Prostate gland (tissue), 2 donors: ENCODE data around the gene ADGRL3. TPM values are rescaled to one million over a fixed set of nuclear protein-coding genes. Genes with fewer than 3 reads are reported as not detected.

Source experiments
- DNase-seq: peaks from one replicate; pipeline ENCODE4 v3.0.0-alpha.2; 2019; ENCODE audit warnings: low spot score
- H3K27ac ChIP-seq, 2 donors: fragments of 200-600 bp; sonication (generic); 2 replicates each; pipeline ENCODE4 v1.5.1; 2017 to 2019
- H3K27me3 ChIP-seq: fragments of 200-600 bp; sonication (generic); replicated peaks from 2 replicates; pipeline ENCODE4 v1.5.1; 2019; ENCODE audit not compliant: insufficient read depth
- H3K36me3 ChIP-seq, 2 donors: fragments of 200-600 bp; sonication (generic); 1 replicate in 1 of 2; 2 replicates in 1 of 2; pipeline versions ENCODE4 v1.5.1 to v1.8.1; 2017 to 2019
- H3K4me1 ChIP-seq: fragments of 200-600 bp; sonication (generic); replicated peaks from 2 replicates; pipeline ENCODE4 v1.5.1; 2019
- H3K4me3 ChIP-seq, 2 donors: fragments of 200-600 bp; sonication (generic); 2 replicates each; pipeline ENCODE4 v1.5.1; 2017 to 2019
- H3K9me3 ChIP-seq: fragments of 200-600 bp; sonication (generic); 2 replicates; pipeline ENCODE4 v1.5.1; 2017
- CTCF ChIP-seq, 4 experiments: fragments of 200-600 bp in 2 of 4; fragments of 450-650 bp in 2 of 4; sonication (generic) in 2 of 4; IDR thresholded peaks; 1 replicate in 3 of 4; 2 replicates in 1 of 4; pipeline ENCODE4 v1.5.1; 2016 to 2019; ENCODE audit warnings: antibody characterized with exemption in 4 of 4, mild to moderate bottlenecking in 2 of 4, moderate library complexity in 2 of 4
- POLR2A ChIP-seq: fragments of 450-650 bp; IDR thresholded peaks from one replicate; pipeline ENCODE4 v1.6.1; 2016; ENCODE audit warnings: antibody characterized with exemption, mild to moderate bottlenecking
- POLR2AphosphoS5 ChIP-seq: sonication (generic); formaldehyde crosslinking; IDR thresholded peaks from one replicate; pipeline ENCODE4 v1.6.1; 2017; ENCODE audit warnings: antibody characterized with exemption
- WGBS: methylation state at CpG from one replicate; pipeline ENCODE4 v1.1.5; 2018; 5-methylcytosine and 5-hydroxymethylcytosine counted together
- intact Hi-C: fragments of 100-400 bp; cut with DNase I; formaldehyde crosslinking; loops from one replicate; pipeline ENCODE4 v1.14.2; 2022
- total RNA-seq, 2 donors: library from RNA; depleted of rRNA; stranded (reverse); fragments of >200 nt; gene quantifications; one replicate each; pipeline ENCODE4 v1.1.0, GENCODE V29; 2016

Gene ADGRL3
- total RNA-seq, 2 donors from 2014 or later, result 1.7 to 23.5 TPM

GRCh38 chr4:61175495-61175894, 24.6 kb upstream of the ADGRL3 start:
- no peak for TF ChIP-seq POLR2AphosphoS5
- TF ChIP-seq CTCF (IDR thresholded peaks at IDR 0.05), result no peak
- TF ChIP-seq POLR2A, result no peak
- WGBS, result 90% methylated on average over 1 of the region's 1 CpG
- H3K4me3 ChIP-seq, result no peak overlapping the region
- H3K36me3 ChIP-seq, result no peaks in the 10 kb centered on the region
- DNase-seq, result no peak
- H3K9me3 ChIP-seq, result no peaks in the 10 kb centered on the region
- intact Hi-C loops, result no loop called here
- H3K27ac ChIP-seq, result no peak overlapping the region
- H3K27me3 ChIP-seq, result no peaks in the 10 kb centered on the region
- H3K4me1 ChIP-seq, result no peaks in the 10 kb centered on the region

- H3K27me3 ChIP-seq, result no peaks in the 10 kb centered on the region
- intact Hi-C loops, result no loop called here
- H3K9me3 ChIP-seq, result no peaks in the 10 kb centered on the region
- TF ChIP-seq CTCF (IDR thresholded peaks at IDR 0.05), result no peak
- no peak for TF ChIP-seq POLR2AphosphoS5
- TF ChIP-seq POLR2A, result no peak
- DNase-seq, result no peak
- no peak overlapping the region for H3K27ac ChIP-seq
- 96% methylated on average over 2 of the region's 2 CpGs for WGBS
- H3K36me3 ChIP-seq, result no peaks in the 10 kb centered on the region
- H3K4me1 ChIP-seq, result no peaks in the 10 kb centered on the region
- no peak overlapping the region for H3K4me3 ChIP-seq
Observed at GRCh38 chr4:61177367-61177766, 22.8 kb upstream of the ADGRL3 start.

GRCh38 chr4:61180405-61180804, 19.7 kb upstream of the ADGRL3 start:
- intact Hi-C loops, result no loop called here
- no peak for TF ChIP-seq POLR2A
- no peak for TF ChIP-seq CTCF (IDR thresholded peaks at IDR 0.05)
- TF ChIP-seq POLR2AphosphoS5, result no peak
- WGBS, result 57% methylated on average over 5 of the region's 5 CpGs

GRCh38 chr4:61182915-61183314, 17.2 kb upstream of the ADGRL3 start:
- H3K4me1 ChIP-seq, result no peaks in the 10 kb centered on the region
- no peaks in the 10 kb centered on the region for H3K9me3 ChIP-seq
- 97% methylated on average over 1 of the region's 1 CpG for WGBS
- no peaks in the 10 kb centered on the region for H3K27me3 ChIP-seq
- intact Hi-C loops, result no loop called here
- no peak for DNase-seq
- TF ChIP-seq POLR2A, result no peak
- TF ChIP-seq POLR2AphosphoS5, result no peak
- no peak for TF ChIP-seq CTCF (IDR thresholded peaks at IDR 0.05)
- H3K36me3 ChIP-seq, result no peaks in the 10 kb centered on the region
- no peak overlapping the region for H3K27ac ChIP-seq
- no peak overlapping the region for H3K4me3 ChIP-seq

More at GRCh38 chr4:61180405-61180804, 19.7 kb upstream of the ADGRL3 start:
- H3K36me3 ChIP-seq, result no peaks in the 10 kb centered on the region
- DNase-seq, result no peak
- no peaks in the 10 kb centered on the region for H3K27me3 ChIP-seq
- no peak overlapping the region for H3K4me3 ChIP-seq
- H3K27ac ChIP-seq, result no peak overlapping the region
- no peaks in the 10 kb centered on the region for H3K9me3 ChIP-seq
- H3K4me1 ChIP-seq, result no peaks in the 10 kb centered on the region

- no peak for DNase-seq
- H3K4me3 ChIP-seq, result no peak overlapping the region
- intact Hi-C loops, result no loop called here
- H3K9me3 ChIP-seq, result no peaks in the 10 kb centered on the region
- no peaks in the 10 kb centered on the region for H3K27me3 ChIP-seq
- TF ChIP-seq CTCF (IDR thresholded peaks at IDR 0.05), result no peak
- no peak for TF ChIP-seq POLR2A
- TF ChIP-seq POLR2AphosphoS5, result no peak
- no peaks in the 10 kb centered on the region for H3K4me1 ChIP-seq
- no peak overlapping the region for H3K27ac ChIP-seq
- H3K36me3 ChIP-seq, result no peaks in the 10 kb centered on the region
Observed at GRCh38 chr4:61185288-61185687, 14.8 kb upstream of the ADGRL3 start.
